Ramos (cell line): Measurements from ENCODE around the gene IGF1R.

Experiments used
- in situ Hi-C: fragments of 300-500 bp; cut with MboI; formaldehyde crosslinking; loops from one replicate; pipeline ENCODE4 v1.14.3; 2022; ENCODE audit warnings: low sequenced_read_pairs; ENCODE audit not compliant: unreplicated experiment

Gene IGF1R

GRCh38 chr15:98699591-98700424 lies 51.5 kb downstream of the IGF1R start:
- in situ Hi-C loops, result no loop called here

GRCh38 chr15:98700519-98700918 lies 52.2 kb downstream of the IGF1R start:
- in situ Hi-C loops, result no loop called here

- in situ Hi-C loops, result no loop called here
Measured at GRCh38 chr15:98703126-98703685, 54.9 kb downstream of the IGF1R start.

GRCh38 chr15:98705070-98705469 lies 56.7 kb downstream of the IGF1R start:
- in situ Hi-C loops, result no loop called here

DNA sequence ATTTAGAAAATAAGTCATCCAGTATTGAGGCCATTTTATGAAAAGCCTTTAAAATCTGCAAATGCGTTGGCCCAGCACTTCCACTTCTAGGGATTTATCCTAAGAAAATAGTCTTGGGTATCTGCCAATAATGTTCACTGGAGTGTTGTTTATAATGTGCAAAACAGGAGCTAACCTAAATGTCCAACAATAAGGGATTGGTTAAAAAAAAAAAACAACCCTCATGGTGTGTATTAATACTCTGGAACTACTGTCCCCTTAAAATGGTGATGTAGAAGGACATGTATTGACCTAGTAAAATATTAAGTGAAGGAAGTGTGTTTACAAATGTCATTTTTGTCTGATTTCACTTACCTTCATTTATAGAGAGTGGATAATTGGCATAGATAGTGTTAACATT lies 58.0 kb downstream of the IGF1R start:
- in situ Hi-C loops, result no loop called here

GRCh38 chr15:98706986-98707385 lies 58.6 kb downstream of the IGF1R start:
- in situ Hi-C loops, result no loop called here

DNA sequence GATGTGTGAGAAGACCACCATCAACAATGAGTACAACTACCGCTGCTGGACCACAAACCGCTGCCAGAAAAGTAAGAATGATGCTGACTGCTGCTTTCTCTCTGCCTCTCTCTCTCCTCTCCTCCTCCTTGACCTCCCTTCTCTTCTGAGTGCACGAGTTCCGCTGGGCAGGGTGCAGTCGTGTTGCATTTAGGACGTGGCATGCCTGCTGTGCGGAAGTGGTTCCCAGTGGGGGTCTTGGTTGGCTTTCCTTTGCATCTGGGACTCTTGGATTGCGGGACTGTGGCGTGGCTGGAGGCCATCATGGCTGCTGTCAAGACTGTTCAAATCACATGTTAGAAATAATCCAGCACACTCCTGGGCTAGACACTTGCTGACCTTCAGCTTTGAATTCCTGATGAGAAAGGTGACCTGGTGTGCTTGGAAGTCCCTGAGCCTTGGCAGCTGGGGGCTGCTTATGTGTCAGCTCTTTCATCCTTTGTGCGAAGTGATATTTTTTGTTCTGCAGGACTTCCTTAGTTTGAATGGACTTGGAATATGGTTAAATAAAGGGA lies 59.8 kb downstream of the IGF1R start:
- in situ Hi-C loops, result no loop called here

DNA sequence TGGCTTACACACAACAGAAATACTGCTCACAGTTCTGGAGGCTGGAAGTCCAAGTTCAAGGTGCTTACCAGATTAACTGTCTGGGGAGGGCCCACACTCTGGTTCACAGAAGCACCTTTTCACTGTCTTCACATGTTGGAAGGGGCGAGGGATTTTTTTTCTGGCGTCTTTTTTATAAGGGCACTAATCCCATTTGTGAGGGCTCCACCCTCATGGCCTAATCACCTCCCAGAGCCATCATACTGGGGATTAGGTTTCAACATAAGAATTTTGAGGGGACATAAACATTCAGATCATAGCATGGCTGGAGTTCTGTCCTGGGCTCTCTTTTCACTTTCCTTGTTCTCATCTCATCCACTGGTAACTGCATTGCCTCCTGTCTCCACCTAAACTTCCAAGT lies 63.5 kb downstream of the IGF1R start:
- in situ Hi-C loops, result no loop called here

DNA sequence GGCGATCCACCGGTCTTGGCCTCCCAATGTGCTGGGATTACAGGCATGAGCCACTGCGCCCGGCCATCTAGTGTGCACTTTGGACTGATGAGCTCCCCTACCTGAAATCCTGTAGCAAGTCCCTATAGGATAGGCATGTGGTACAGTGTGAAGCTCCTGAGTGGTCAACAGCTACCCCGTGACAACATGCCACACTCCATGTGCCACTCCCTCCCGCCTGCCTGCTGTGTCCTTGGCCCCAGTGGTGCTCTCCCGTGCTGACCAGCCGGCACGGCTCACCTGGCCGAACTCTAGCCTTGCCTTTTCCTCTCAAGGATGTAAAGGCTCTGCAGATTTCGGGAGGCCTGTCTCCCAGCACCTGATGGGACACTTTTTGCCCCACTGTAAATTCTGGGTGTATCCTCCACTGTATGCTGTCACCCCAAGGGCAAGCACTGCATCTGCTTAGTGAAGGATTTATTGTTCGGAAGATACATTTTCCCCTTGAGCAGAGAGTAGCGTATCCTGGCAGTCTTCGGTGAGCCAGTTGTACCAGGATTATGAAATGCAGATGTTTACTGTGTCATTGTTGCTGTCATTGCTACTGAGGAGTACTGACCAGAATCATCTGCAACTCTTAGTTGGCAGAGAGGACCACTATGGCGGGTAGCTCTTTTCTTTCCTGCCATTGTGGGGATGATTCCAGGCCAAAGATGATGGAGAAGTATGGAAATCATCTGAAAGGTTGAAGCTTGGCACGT lies 64.7 kb downstream of the IGF1R start:
- in situ Hi-C loops, result no loop called here

DNA sequence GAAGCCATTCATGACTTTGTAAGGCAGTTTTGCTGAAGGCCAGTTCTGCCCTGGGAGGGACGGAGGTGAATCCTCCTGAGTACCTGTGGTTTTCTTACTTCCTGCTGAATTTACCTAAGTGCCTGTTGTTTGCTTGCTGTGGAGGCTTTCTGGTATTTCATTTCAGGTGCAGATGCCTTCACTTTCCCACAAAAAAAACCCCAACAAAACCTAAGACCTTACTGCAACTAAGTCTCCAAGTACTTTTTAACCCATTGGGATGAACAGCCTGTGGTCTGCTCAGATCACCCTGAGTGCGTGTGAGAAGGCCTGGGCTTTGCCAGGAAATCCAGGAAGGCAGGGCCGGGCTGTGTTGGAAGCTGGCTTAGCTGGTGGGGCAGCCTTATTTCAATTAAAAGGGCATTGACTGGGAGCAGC lies 65.3 kb downstream of the IGF1R start:
- in situ Hi-C loops, result no loop called here

DNA sequence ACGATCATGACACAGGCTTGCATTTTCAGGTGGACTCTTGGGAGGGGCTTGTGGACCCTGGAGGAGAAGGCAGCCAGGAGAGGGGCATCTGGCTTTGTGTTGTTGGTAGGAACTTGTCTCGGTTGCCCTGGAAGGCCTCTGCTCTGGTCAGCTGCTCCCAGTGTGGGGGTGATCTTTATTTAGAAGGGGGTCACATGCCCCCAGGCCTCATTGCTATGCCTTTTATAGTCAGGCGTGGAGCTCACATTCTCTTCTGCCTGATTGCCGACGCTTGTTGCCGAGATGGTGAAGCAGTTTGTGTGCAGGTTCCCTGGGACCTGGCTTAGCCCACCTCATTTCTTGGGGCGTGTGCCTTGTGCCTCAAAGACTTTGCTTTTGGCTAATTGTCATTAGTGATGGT lies 66.6 kb downstream of the IGF1R start:
- in situ Hi-C loops, result no loop called here

GRCh38 chr15:98715401-98715800 lies 67.1 kb downstream of the IGF1R start:
- in situ Hi-C loops, result no loop called here

GRCh38 chr15:98715890-98716443 lies 67.6 kb downstream of the IGF1R start:
- in situ Hi-C loops, result no loop called here

DNA sequence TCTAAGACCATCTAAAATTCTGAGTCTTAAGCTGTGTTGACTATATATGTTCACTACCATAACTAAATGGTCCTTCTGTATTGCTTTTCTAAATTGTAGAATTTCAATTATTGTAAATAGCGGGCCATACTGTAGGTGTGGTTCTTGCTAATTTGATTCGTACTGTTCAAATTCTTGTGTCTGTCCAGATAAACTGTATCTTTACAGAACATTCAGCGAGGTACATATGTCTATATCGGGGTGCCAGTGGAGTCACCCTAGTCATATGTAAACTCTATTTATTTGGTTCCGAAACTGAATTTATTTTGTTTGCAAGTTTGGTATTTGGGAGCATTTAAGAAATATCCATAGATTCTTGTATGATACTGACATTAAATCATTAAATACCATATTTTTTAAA lies 69.0 kb downstream of the IGF1R start:
- in situ Hi-C loops, result no loop called here

DNA sequence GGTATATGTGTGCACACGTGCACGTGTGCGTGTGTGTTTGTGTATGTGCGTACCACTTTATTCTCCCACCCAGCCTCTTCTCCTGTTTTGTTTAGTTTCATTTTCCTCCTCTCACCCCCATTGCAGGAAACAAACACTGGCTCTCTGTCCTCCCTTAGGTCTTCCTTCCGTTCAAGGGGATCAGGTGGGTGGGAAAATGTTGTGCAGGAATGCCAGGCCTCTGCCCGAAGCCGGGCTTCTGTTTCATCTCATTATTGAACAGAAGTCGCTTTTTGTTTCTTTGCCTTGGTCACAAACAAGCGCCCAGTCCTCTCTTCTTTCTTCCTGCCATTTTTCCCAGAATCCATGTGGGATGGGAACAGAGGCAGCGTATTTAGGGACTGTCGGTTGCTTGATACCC lies 69.6 kb downstream of the IGF1R start:
- in situ Hi-C loops, result no loop called here

GRCh38 chr15:98718426-98719136 lies 70.2 kb downstream of the IGF1R start:
- in situ Hi-C loops, result no loop called here

DNA sequence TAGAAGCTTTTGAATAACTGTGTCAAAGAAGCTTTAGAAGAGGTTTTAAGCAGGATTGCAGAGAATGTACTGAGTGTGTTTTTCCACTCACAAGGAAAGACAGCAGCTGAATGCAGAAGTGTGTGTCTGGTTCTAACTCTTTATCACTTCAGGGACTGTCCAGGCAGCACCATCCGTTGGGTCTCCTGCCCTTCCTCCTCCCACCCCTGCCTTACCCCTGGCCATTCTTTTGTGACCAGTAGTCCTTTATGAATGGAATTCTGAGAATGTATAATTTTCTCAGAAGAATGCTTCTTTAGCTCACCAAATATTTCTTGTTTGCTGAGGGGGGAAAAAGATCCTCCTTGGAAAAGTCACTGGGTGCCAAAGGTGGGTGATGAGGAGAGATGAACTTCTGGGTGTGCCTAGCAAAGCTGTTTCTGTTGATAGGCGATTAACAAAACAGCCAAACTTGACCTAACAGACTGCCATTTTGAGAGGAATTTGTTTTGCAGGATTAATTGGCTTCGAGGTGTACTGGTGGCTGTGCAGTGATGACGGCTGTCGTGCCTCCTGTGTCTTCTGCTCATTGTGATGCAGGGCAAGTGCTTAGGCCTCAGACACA lies 70.9 kb downstream of the IGF1R start:
- in situ Hi-C loops, result no loop called here

GRCh38 chr15:98720031-98720430 lies 71.7 kb downstream of the IGF1R start:
- in situ Hi-C loops, result no loop called here
